Left renal cortex interstitium (tissue), 4 donors: ENCODE data around the gene FBN2. TPM values are rescaled to one million over a fixed set of nuclear protein-coding genes. Genes with fewer than 3 reads are reported as not detected.

Experiments used
- DNase-seq, 4 donors: peaks; one replicate each; pipeline ENCODE4 v3.0.0-alpha.2; 2013; ENCODE audit warnings: low read depth in 4 of 4, low spot score in 2 of 4, missing footprints in 1 of 4
- polyA plus RNA-seq, 4 donors: library from polyadenylated mRNA; unstranded; fragments of 120-200 nt; gene quantifications; one replicate each; pipeline ENCODE4 v1.2.1, GENCODE V29; 2013; ENCODE audit not compliant: insufficient read length in 4 of 4

The FBN2 gene
- polyA plus RNA-seq, 4 donors, result 73.7 to 110 (median 92.8) TPM

DNA sequence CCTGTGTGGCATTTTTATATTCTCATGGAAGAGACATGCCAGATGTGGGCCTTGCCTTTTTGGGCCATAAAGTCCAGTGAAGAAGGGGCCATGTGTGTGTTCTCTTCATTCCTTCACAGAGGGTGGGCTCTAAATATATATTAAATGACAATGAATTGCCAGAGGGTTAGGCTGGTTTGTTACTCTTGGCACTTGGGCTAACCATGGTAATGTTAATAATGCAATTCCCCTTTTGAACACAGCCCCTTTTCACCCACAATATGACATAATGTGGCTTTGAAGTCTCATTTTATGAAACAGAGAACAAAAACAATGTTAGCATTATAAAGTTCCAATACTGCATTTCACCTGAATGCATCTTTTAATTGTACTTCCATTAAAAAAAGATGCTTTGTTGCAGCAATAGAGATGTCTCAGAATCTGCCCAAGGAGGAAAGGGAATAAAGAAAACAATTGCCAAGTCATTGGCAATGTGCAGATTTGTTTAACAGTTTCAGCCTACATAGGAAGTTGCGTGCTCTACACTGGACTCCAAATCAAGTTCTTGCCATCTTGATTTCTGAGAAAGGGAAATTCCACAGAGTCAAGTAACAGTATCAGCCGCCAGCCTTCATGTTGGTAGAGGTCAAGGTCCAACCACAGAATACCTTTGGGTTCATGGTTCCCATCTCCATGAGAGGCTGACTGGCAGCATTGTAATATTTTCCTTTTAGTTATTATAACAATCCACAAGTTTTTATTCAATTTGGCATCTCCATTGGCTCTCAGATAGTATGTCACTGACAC, 312.6 kb downstream of the FBN2 start:
- DNase-seq, result no peak

DNA sequence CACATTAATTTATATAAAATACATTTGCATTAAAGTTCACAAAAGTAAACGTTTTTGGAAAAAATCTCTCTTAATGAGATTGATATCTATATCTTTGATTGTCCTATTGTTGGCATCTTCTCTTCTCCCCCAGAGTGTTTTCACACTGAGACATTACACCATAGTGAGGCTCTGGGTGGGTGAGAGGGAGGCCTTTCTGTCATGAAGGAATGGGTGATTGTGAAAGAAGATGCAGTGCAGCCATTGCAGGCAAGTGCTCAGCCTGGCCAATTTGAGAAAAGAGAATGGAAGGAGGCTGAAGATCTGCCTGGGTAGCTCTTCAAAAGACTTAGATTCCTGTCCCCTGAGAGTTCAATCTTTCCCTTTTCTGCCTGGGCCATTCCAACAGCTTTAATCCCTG, 313.7 kb downstream of the FBN2 start:
- DNase-seq, result no peak

DNA sequence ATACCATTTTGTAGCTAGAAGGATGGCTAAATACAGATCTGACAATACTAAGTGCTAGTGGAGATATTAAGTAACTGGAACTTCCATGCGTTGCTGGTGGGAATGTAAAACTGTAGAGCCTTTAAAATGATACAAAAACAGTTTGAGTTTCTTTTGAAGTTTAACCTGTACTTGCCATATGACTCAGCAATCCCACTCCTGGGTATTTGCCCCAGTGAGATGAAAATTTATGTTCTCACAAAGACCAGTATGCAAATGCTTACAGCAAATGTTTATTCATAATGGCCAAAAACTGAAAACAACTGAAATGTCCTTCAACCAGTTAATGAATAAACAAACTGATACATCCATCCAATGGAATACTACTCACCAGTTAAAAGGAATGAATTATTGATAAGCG, 317.2 kb downstream of the FBN2 start:
- DNase-seq, result no peak

DNA sequence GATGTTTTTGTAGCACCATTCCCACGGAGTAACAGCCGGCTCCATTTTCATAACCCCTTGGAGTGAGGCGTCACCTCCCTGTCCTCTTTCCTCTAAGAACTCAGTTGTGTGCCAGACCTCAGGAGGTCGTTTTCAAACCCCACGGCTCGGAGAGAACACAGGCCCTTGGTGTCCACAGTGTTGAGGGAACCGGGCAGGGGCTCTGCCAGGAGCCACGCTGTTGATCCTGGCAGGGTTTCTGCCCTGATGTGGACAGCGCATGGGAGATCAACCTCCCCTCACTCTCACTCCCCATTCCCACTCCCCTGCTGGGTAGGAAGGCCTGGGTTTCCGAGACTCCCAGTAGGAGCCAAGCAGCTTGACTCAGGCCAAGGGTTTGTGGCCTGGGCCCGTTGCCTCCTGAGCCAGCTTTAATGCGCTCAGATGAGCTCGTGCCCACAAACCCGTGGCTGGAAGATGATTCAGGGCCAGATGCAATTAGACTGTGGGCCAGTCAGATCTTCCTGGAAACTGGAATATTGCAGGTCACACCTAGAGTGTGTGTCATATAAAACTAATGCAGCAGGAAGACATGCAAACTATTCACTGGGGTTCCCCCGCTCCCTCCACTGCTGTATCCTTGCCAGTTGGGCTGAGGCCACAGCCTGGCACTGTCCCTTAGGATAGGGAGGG, 321.0 kb downstream of the FBN2 start:
- no peak for DNase-seq

DNA sequence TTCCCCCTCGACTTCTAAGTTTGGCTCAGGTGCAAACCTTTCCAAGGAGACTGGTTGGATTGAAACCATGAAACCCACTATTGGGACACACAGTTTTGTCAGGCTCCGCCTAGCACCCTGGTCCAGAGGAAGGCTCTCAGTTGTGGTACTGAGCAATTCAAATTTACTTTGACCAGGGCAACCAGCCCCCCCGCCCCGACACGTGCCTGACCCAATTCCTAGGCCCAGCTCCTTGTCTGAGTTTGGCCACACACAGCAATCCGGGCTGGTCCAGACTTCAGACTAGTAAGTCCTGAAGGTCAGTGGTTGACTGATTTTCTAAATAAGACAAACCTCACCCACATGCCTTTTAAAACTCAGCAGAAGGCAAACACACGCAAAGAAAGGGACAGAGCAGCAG, 321.8 kb downstream of the FBN2 start:
- DNase-seq, result no peak

DNA sequence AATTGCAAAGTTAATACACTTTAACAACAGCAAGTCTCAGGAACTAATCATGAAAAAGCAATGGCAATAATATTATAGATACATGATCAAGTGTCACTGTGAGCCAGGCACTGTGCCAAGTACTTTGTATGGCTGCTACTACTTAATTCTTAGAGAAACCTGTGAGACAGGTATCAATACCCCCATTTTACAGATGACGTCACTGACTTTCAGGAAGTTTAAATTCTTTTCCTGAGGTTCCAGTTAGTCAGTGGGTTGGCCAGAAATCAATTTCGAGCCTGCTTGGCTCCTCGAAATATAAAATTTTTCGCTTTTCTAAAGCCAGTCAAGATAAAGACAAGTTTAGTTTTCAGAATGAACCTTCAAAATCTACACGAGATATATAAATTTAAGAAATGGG, 324.2 kb downstream of the FBN2 start:
- DNase-seq, result no peak

DNA sequence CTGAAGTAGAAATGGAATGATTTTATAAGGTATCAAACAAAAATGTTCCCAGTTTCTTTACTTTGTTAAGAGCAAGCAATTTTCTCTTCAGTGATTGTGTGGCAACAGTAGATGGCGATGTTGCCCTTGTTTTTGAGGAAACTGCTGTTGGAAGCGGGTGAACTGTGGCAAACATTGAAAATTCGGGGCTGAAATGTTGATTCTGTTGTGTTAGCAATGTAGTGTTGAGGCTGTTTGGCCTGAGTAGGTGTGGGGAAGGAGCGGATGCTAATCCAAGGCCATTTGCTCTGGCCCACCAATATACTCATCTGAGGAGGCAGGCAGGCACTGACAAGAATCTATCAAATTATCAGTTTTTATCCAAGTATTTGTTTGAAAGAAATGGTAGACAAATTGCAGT, 324.7 kb downstream of the FBN2 start:
- peak in 3 of 4 donors; percentile 50 to 62 (median 58) for DNase-seq

DNA sequence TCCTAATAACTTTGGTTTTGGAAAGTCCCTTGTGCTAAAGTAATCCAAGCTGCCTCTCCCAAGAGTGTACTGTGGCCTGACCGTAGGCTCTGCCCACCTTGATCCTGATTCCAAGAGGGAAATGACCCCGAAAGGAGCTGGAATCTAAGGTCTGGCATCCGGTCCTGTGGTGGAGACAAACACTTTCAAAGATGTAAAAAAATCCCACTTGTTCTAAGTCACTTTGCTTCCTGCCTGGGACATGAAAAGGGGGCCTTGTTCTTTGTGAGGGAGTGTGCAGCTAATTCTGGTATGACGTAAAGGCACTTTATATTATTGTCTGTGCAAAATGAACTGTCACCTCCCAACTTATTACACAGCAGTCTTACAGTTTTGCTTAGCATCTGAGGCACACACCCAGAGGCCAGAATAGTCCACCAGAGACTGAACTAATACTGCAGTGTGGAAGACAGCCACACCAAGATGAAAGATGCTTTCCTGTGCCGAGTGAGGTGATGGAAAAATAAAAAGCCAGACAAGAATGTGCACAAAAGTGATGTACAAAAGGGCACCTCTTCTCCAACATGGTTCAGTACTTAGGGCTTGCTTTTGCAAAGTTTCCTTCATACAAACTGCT, 325.7 kb downstream of the FBN2 start:
- peak in 1 of 4 donors; percentile 11 for DNase-seq

DNA sequence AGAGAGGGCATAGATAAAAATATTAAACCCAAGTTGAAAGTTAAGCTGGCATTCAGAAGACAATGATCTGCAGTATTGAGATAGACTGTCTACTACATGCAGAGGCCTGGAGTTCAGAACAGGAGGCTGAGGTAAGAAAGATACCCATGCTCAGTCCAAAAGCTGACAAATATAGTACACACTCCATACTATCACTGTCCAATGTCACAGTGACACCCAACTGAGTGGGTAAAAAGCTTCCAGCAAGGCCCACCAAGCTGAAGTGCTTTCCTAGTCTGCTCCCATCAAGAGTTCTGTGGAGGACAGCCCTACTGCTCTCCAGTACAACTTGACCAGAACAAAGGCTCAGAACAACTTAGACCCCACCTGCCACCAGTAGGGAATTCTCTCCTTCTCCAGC, 329.6 kb downstream of the FBN2 start:
- DNase-seq, result no peak
